HepG2 (cell line): ENCODE results near the gene PIGO.

Experiments
- CTCF ChIP-seq: sonication (generic); formaldehyde crosslinking; IDR thresholded peaks from 2 replicates; pipeline ENCODE4 v1.5.0; 2020; ENCODE audit warnings: mild to moderate bottlenecking, missing genetic modification reagents, moderate library complexity
- HMG20B ChIP-seq: conservative IDR thresholded peaks from 2 replicates; pipeline ENCODE4 v1.6.1; 2016; ENCODE audit warnings: missing genetic modification reagents, missing compliant biosample characterization
- TCF12 ChIP-seq, 2 experiments: fragments of 450-650 bp in 1 of 2; sonication (generic) in 1 of 2; formaldehyde crosslinking in 1 of 2; IDR thresholded peaks; 2 replicates each; pipeline versions ENCODE4 v1.6.1 to v1.8.0; 2017 to 2022; ENCODE audit warnings: antibody characterized with exemption in 1 of 2, mild to moderate bottlenecking in 1 of 2, missing genetic modification reagents in 1 of 2, moderate library complexity in 1 of 2
- ZNF768 ChIP-seq: sonication (generic); formaldehyde crosslinking; IDR thresholded peaks from 2 replicates; pipeline ENCODE4 v1.4.0; 2020; ENCODE audit warnings: missing genetic modification reagents
- ZNF788 ChIP-seq: sonication (generic); formaldehyde crosslinking; IDR thresholded peaks from 2 replicates; pipeline ENCODE4 v1.5.0; 2020; ENCODE audit warnings: mild to moderate bottlenecking, missing genetic modification reagents, borderline replicate concordance
- TF ChIP-seq, protein P1 (sequence below): sonication (generic); formaldehyde crosslinking; conservative IDR thresholded peaks from 2 replicates; pipeline ENCODE4 v1.5.0; 2020; ENCODE audit warnings: missing genetic modification reagents
- TF ChIP-seq, protein P2 (sequence below): sonication (generic); formaldehyde crosslinking; IDR thresholded peaks from 2 replicates; pipeline ENCODE4 v1.4.0; 2020; ENCODE audit warnings: mild to moderate bottlenecking, missing genetic modification reagents

- TF ChIP-seq CTCF (no peak), TCF12 (IDR thresholded peaks at IDR 0.05) (no peak), TCF12 (CRISPR knock-in tag; IDR thresholded peaks at IDR 0.05) (no peak), HMG20B (no peak), ZNF768 (CRISPR knock-in tag) (no peak), ZNF788 (no peak)
- TF ChIP-seq, protein P1, sequence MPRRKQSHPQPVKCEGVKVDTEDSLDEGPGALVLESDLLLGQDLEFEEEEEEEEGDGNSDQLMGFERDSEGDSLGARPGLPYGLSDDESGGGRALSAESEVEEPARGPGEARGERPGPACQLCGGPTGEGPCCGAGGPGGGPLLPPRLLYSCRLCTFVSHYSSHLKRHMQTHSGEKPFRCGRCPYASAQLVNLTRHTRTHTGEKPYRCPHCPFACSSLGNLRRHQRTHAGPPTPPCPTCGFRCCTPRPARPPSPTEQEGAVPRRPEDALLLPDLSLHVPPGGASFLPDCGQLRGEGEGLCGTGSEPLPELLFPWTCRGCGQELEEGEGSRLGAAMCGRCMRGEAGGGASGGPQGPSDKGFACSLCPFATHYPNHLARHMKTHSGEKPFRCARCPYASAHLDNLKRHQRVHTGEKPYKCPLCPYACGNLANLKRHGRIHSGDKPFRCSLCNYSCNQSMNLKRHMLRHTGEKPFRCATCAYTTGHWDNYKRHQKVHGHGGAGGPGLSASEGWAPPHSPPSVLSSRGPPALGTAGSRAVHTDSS (CRISPR knock-in tag), result no peak
- TF ChIP-seq, protein P2, sequence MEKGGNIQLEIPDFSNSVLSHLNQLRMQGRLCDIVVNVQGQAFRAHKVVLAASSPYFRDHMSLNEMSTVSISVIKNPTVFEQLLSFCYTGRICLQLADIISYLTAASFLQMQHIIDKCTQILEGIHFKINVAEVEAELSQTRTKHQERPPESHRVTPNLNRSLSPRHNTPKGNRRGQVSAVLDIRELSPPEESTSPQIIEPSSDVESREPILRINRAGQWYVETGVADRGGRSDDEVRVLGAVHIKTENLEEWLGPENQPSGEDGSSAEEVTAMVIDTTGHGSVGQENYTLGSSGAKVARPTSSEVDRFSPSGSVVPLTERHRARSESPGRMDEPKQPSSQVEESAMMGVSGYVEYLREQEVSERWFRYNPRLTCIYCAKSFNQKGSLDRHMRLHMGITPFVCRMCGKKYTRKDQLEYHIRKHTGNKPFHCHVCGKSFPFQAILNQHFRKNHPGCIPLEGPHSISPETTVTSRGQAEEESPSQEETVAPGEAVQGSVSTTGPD (CRISPR knock-in tag), result no peak
These were observed 47.9 kb downstream of the PIGO start for GRCh38 chr9:35048511-35048910.
